Stimulated activated CD4-positive, alpha-beta T cell treated with anti-CD3 and anti-CD28 coated beads, Interleukin-2, amount 100 ng/mL, for 48 hours (primary cell): Measurements from ENCODE around the gene DISP3.
"Not testable (repeated sequence)": the region's sequence is repeated elsewhere in the genome, so short reads cannot be mapped to it uniquely, and the experiment has no call there.

Experiments used
- DNase-seq, 2 donors: peaks; one replicate each; pipeline ENCODE4 v3.0.0-alpha.2; 2020

Gene DISP3

DNA sequence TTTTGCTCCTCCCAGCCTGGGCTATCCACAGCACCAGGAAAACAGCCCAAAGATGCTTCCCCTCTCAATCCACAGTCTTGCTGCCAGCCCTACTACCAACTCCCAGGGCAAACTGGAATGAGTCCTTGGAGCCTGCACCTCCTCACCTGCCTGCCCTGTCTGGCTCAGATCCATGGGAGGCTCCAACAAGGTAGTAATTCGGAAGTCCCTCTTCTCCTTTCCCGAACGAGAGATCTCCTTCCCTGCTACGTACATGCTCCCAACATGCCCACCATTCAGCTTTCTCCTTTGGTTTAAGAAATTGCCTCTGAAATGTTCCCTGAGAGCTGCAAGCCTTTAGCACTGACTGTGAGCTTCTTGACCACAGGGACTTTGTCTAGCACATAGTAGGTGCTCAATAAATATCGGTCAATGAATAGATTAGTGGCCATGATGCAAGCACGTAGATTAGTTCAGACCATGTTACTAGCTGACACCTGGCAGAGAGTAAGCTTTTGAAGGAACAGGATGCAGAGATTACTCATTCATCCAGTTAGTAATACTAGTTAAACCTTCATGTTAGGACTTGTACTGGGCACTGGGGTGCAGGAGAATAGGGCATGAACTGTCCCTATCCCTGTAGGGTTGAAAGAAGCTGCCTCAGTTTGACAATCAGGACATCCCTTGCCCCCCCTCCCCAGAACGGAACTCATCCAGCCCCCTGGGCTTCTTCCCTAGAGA is 80.1 kb downstream of the DISP3 start:
- DNase-seq = no peak

DNA sequence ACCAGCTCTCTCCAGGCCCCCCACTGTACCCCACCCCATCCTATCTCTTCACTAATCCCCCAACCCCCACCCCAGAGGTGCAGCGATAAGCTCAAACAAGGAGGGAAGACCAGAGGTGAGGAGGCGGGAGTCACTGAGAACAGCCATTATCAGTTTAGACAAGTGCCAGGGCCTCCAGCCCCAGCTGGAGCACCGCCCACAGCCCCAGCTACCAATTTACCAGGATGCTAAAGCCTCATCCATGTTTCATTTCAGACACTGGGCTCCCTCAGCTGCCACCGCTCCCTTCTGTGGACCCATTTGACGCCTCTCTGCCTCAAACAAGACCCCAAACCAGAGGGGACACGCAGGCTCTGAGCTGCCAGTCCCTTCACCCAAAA is 80.6 kb downstream of the DISP3 start:
- no peak for DNase-seq

DNA sequence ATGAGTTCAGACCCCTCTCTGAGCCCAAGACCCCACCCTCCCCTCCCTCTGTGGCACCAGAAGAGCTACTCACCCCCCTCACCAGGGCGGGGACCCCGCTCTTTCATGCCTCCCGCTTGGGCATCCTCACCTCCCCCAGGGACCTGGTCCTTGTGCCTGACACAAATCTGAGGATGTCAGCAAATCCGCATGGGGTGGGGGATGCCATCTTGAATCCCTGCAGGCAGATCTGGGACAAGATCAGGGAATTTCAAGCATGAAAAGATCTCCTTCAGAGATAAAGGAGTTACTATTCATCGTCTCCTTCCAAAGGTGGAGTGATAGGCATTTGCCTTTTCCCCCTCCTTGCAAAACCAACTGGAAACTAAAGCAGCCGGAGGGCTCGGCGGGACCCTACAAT is 81.1 kb downstream of the DISP3 start:
- no peak for DNase-seq

DNA sequence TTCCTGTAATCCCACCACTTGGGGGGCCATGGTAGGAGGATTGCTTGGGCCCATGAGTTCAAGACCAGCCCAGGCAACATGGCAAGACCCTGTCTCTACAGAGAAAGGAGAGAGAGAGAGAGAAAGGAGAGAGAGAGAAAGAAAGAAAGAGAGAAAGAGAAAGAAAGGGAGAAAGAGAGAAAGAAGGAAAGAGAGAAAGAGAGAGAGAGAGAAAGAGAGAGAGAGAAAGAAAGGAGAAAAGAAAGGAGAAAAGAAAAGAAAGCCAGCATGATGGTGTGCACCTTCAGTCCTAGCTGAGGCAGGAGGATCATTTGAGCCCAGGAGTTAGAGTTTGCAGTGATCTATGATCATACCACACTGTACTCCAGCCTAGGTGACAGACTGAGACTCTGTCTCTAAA is 82.8 kb downstream of the DISP3 start:
- no peak for DNase-seq

DNA sequence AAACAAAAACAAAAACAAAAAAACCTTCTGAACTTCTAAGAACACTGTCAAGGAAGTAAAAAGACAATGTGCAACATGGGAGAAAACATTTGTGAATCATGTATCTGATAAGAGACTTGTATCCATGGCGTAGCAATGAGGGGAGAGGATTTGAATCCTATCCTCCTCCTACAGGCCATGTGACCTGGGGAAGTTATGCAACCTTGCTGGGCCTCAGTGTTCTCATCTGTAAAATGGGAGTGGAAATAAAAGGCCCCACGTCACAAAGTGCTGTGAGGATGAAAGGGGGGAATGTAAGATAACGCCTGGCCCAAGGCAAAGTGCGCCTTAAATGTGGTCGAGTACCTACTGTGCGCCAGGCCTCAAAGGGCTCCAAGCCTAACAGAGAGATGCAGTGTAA is 83.7 kb downstream of the DISP3 start:
- DNase-seq = no peak

DNA sequence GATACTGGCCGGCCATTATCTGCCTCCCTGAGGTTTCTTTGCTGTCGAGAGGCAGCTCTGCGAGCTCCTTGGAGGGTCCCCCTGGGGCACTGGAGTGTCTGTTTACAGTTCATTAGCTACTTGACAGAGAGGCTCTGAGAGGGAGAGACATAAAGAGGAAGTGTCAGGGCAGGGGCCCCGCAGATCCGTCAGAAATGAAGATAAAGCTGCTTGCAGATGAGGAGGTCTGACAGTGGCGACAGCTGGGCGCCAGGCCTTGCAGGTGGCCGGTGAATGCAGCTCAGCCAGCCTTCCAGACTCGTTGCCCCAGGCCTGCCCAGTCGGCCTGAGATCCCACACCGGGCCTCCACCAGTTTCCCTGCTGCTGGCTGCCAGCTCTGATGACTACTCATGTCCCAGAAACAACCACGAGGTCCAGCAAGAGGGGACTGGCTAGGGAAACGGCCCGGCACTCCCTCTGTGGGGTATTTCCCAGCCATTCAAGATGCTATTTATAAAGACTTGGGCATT is 84.7 kb downstream of the DISP3 start:
- no peak for DNase-seq

DNA sequence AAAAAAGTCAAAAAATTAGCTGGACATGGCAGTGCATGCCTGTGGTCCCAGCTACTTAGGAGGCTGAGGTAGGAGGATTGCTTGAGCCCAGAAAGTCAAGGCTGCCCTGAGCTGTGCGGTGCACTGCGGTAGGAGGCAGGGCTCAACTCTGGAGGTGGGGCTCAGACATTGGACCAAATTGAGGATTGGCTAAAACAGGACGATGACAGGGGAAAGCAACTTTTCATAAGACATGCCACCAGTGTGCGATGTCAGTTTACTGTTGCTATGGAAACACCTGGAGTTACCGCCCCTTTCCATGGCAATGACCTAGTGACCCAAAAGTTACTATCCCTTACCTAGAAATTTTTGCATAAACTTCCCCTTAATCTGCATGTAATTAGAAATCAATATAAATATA is 85.3 kb downstream of the DISP3 start:
- DNase-seq = no peak

DNA sequence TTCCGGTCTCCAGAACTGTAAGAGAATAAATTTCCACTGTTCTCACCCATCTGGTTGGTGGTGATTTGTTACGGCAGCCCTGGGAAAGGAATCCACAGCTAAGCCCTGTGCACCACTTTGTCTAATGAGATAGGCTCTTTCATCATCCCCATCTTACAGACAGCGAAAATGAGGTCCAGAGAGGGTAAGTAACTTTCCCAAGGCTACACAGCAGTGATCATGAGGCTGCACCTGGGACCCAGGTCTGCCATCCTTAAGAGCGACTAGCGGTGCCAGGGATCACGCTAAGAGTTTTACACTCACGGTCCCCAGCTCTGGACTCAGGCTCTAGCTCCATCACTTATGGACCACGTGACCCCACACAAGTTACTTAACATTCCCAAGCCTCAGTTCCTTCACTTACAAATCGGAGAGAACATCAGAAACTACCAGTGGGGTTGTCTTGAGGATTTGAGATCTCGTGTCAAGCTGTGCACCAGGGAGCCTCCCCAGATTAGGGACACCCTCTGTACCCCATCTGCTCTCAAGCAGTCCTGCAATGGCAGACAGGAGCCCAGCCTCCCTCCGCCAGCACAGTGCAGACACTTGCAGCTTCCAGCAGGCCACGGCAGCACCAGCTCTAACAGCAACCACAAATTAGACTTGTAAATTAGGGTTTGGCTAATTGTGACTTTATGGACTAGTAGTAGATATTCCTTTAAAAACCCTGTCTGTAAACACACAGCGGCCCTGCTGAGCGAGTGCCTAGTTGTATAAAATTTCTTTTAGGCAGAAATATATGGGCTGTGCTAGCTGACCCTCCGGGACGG is 87.3 kb downstream of the DISP3 start:
- DNase-seq = no peak

DNA sequence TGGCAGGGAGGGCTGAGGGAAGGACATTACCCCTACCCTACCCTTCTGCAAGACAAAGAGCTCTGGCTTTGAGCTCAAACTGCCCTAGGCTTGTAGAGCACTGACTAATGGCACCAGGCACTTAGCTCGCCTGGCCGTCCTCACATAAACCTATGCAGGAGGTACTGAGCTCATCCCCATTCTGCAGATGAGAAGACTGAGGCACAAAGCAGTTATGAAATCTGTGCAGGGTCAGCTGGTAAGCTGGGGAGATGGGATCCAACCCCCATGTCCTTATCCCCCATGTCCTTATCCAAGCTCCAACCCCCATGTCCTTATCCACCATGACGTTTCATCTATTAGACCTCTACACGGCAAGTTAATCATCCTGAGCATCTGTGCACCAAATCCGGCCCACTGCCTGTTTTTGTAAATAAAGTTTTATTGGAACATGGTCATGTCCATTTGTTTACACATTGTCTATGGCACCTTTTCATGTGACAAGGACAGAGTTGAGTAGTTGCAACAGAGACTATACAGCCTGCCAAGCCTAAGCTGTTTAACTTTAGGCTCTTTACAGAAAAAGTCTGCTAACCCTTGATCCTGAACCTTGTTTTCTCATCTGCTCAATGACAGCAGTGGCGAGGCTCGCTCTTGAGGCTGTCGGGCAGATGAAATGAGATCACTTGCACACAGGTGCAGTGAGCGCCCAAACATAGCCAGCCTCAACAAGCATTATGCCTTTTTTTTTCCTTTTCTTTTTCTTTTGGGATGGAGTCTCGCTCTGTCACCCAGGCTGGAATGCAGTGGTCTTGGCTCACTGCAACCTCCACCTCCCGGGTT is 88.5 kb downstream of the DISP3 start:
- no peak for DNase-seq

DNA sequence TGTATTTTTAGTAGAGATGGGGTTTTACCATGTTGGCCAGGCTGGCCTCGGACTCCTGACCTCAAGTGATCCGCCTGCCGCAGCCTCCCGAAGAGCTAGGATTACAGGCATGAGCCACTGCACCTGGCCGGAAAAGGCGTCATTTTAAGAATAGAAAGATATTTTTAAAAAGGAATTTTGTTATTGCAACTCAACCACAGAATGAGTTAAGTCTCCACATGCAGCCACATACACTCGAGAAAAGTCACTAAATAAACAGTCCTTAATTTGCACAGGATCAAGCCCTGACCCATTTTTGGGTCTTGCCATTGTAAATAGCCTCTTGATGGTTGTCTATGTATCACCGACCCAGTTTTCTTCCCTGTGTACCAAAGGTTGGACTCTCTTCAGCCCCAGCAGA is 89.7 kb downstream of the DISP3 start:
- no peak for DNase-seq

DNA sequence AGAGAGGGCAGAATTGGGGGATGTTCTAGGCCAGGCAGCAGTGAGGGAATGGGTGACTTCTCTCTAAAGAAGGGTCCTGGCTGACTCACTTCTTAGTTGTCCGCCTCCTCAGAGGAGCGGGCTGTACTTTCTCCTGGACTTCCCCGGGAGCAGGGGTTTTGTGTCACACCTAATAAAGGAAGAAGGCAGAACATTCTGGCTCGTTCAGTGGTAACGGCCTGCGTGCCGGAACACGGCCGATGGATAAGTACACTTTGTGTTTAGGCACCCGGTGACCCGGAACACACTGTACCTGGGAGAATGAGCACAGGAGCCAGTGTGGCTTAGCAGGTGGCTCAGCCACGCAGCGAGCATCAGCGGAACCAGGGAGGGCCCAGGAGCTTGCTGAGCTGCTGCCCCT is 90.6 kb downstream of the DISP3 start:
- DNase-seq = no peak

DNA sequence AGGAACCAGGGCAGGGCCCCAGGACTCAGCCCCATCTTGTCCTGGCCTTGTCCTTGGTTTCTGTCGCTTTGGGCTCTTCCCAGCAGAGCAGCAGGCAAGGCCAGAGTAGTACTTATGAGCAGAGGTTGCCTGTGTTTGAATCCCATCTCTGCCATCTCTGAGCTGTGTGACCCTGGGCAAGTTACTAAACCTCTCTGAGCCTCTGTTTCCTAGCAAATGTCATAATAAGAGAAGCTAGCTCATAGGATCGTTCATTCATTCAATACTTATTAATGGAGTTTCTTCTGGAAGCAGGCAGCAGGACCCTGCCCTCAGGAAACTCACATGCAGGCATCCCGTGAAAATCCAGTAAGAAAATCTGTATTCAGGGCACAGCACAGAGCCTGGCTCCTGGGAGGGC is 91.0 kb downstream of the DISP3 start:
- DNase-seq = no peak

DNA sequence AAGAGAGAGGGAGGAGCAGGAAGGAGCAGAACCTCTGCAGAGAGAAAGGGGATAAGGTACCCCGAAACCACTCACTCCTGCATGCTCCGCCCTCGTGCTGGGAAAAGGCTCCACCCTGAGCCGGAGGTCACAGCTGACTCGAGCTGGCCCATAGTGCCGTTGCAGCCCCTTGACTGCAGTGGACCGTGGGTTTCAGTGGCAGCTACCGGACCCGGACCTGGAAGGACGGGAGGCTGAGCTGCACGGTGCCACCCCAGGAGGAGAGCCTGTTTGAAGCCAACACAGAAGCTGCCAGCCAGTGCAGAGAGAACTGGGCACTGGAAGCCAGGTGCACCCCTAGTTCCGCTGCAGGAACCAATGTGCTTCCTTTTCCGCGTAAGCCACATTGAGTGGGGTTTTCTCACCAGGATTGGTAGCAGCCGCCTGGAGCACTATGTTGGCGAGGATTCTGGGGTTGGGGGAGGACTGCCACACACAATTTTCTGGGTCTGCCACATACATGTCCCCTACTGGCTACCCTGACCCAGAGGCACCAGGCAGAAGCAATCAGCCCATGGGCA is 91.9 kb downstream of the DISP3 start:
- no peak for DNase-seq

DNA sequence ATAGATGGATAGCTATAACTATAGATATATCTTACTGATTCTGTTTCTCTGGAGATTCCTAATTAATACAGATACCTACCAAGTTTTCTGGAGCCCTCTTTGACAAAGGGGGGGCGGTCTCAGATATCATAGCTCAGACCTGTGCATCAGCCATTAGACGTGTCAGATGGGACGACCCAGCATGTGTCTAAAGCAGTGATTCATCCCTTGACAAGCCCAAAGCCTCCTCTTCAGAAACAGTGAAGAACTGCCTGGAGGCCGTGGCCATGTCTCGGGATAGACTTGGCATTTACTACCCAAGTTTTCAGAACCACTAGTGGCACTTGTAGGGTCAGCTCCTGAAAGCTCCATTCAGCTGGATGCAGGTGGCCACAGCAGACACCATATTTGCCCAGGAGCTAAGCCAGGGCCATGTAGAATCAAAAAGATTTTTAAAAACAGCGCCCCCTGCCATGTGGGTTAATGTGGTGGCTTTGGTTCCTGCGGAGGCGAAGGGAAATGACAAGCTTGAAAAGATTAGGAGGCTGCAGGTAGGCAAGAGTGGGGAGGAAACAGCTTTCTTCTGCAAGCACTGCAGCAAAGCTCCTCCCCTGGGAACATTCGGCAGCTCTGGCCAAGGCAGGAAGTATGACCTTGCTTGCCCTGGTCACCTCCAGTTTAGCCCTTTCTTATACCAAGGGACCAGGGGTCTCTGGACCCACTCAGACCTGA is 93.1 kb downstream of the DISP3 start:
- DNase-seq = peak; percentile 5 to 14

DNA sequence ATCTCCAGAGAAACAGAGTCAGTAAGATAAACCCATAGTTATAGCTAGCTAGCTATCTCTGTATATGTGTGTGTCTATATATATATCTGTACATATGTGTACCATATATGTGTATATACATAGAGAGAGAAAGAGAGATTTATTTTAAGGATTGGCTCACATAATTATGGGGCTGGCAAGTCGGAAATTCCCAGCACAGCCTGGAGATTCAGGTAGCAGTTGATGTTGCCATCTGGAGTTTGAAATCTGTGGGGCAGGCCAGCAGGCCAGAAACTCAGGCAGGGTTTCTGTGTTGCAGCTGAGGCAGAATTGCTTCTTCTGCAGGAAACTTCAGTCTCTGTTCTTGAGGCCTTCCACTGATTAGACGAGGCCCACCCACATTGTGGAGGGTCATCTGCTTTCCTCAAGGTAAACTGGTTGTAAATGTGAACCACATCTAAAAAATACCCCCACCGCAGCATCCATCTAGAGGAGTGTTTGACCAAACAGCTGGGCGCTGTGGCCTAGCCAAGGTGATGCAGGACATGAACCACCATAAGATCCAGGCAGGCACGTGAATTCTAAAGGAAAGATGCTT is 94.2 kb downstream of the DISP3 start:
- DNase-seq = no peak

DNA sequence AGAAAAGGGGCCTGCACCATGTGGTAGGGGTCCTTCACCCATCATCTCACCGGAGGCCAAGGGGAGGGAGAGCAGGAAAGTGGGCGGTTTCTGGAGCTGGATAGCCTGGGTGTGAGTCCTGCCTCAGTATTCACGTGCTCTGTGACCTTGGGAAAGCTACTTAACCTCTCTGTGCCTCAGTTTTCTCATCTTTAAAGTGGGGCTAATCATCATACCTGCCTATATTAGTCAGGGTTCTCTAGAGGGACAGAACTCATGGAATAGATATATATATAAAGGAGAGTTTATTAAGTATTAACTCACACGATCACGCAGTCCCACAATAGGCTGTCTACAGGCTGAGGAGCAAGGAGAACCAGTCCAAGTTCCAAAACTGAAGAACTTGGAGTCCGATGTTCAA is 96.6 kb downstream of the DISP3 start:
- no peak for DNase-seq

DNA sequence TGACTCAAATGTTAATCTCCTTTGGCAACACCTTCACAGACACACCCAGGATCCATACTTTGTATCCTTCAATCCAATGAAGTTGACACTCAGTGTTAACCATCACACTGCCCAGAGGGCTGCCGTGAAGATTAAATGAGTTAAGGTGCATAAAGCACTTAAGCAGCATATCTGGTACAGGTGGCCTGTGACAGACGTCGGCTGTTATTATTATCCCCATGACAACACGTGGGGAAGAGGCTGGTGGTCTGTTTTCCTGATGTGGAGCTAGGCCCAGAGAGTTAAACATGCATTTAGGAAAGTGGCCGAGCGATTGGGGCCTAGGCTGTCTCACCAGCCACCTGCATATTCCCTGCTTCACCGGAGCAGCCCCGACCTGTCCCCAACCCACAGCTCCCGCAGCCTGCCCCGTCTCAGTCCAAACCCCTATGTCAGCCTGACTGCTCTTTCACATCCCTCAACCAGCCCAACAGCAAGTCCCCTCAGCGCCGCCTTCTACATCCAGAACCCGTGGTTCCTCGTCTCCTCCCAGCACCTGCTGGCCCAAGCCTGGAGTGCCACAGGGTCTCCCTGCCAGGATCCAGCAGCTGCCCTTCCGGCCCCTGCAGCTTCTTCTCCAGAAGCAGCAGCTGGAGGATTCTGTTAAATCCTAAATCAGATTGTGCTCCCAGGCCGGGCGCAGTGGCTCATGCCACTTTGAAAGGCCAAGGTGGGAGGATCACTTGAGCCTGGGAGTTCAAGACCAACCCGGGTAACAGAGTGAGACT is 97.3 kb downstream of the DISP3 start:
- no peak for DNase-seq

DNA sequence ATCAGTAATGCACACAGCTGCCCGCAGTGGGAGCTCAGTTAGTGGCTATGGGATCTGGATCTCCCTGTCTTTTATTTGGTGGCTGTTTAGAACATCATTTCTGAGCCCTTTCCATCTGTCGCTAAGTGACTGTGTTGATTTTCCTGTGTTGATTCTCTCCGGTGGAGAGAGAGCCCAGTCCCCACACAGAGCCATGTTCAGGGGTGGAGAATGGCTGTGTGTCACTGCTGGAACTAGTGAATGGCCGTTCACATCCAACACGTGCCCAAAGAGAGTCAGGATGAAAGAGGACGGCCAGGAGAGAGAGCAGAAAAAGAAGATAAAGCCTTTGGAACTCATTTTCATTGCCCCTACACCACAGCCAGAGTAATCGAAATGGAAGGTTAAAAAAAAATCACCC is 99.0 kb downstream of the DISP3 start:
- no peak for DNase-seq

DNA sequence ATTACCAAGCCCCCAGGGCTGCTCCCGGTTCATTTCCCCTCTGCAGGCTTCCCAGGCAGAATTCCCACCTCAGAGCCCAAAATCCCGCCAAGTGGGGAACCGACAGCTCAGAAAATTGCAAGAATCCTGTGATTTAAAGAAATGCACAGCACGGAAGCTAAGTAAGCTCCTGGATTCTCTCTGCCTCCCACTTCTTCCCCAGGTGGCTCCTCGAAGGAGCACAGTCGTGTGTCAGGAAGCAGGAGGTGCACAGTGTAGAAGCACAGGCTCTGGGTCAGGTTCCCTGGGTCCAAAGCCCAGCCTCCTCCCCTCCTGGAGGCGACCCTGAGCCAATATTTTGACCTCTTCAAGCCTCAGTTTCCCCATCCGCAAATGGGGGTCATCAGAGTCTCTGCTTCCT is 100.6 kb downstream of the DISP3 start:
- no peak for DNase-seq

DNA sequence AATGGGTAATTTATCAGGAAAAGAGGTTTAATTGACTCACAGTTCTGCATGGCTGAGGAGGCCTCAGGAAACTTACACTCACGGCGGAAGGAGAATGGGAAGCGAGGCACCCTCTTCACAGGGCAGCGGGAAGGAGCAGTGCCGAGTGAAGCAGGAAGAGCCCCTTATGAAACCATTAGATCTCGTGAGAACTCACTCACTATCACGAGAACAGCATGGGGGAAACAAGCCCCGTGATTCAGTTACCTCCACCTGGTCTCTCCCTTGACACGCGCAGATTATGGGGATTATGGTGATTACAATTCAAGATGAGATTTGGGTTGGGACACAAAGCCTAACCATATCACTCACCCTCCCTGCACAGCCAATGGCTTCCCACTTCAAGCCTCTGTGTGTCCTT is 101.1 kb downstream of the DISP3 start:
- DNase-seq = not testable (repeated sequence)

DNA sequence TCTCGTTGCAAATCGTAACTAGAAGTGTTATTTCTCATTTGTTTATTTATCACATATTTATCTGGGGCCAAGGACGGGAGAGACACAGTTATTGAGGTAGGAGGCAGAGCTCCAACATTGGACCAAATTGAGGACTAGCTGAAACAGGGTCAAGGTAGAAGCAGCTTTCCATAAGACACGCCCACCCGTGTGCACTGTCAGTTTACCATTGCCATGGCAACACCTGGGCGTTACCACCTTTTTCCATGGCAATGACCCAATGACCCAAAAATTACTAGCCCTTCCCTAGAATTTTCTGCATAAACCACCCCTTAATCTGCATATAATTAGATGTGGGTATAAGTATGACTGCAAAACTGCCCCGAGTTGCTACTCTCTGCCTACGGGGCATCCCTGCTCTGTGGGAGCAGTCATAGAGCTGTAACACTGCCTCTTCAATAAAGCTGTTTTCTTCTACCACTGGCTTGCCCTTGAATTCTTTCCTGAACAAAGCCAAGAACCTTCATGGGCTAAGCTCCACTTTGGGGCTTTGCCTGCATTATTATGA is 102.6 kb downstream of the DISP3 start:
- DNase-seq = no peak
